GM12892 (cell line): ENCODE measurements around the gene LCN12.

Experiments
- POLR2A ChIP-seq: IDR thresholded peaks from 2 replicates; pipeline ENCODE4 v1.6.1; 2011; ENCODE audit warnings: low read depth, low read length, control low read depth
- POLR2AphosphoS5 ChIP-seq: IDR thresholded peaks from 2 replicates; pipeline ENCODE4 v1.6.1; 2011; ENCODE audit warnings: low read depth, low read length, control low read depth

GRCh38 chr9:136926749-136927148 lies 25.3 kb upstream of the LCN12 start:
- TF ChIP-seq POLR2AphosphoS5 (no peak), POLR2A (no peak)
